Vagina (tissue), 2 donors: Measurements from ENCODE around the gene E2F7. TPM values are rescaled to one million over a fixed set of nuclear protein-coding genes. Genes with fewer than 3 reads are reported as not detected.

ENCODE experiments used
- DNase-seq, 2 donors: peaks; one replicate each; pipeline ENCODE4 v3.0.0-alpha.2; 2017; ENCODE audit errors: extremely low spot score in 2 of 2
- H3K27ac ChIP-seq: fragments of 200-600 bp; sonication (generic); one replicate; pipeline ENCODE4 v1.5.1; 2019
- H3K27me3 ChIP-seq: fragments of 200-600 bp; sonication (generic); one replicate; pipeline ENCODE4 v1.5.1; 2019
- H3K36me3 ChIP-seq, 2 donors: fragments of 200-600 bp; sonication (generic); one replicate each; pipeline ENCODE4 v1.5.1; 2017 to 2019
- H3K4me1 ChIP-seq: fragments of 200-600 bp; sonication (generic); one replicate; pipeline ENCODE4 v1.5.1; 2019
- H3K4me3 ChIP-seq, 2 donors: fragments of 200-600 bp; sonication (generic); 1 replicate in 1 of 2; 2 replicates in 1 of 2; pipeline ENCODE4 v1.5.1; 2016 to 2019
- H3K9me3 ChIP-seq: fragments of 200-600 bp; sonication (generic); one replicate; pipeline ENCODE4 v1.5.1; 2019
- CTCF ChIP-seq, 3 experiments: fragments of 450-650 bp in 2 of 3; fragments of 200-600 bp in 1 of 3; sonication (generic) in 1 of 3; IDR thresholded peaks; one replicate each; pipeline ENCODE4 v1.5.1; 2017 to 2019; ENCODE audit warnings: antibody characterized with exemption in 3 of 3, mild to moderate bottlenecking in 2 of 3, moderate library complexity in 2 of 3
- POLR2A ChIP-seq, 2 donors: fragments of 450-650 bp; IDR thresholded peaks; one replicate each; pipeline ENCODE4 v1.6.1; 2017; ENCODE audit warnings: antibody characterized with exemption in 2 of 2, mild to moderate bottlenecking in 2 of 2, moderate library complexity in 2 of 2
- POLR2AphosphoS5 ChIP-seq, 2 donors: sonication (generic); formaldehyde crosslinking; IDR thresholded peaks; one replicate each; pipeline ENCODE4 v1.9.0; 2017; ENCODE audit warnings: antibody characterized with exemption in 2 of 2, mild to moderate bottlenecking in 2 of 2, low read depth in 1 of 2; ENCODE audit not compliant: insufficient read depth in 1 of 2
- intact Hi-C: fragments of 100-400 bp; cut with DNase I; formaldehyde crosslinking; loops from one replicate; pipeline ENCODE4 v1.15.1; 2023
- total RNA-seq: library from RNA; depleted of rRNA; stranded (reverse); fragments of >200 nt; gene quantifications from one replicate; pipeline ENCODE4 v1.2.3, GENCODE V29; 2016

E2F7 gene
- total RNA-seq, 1 donor from 2014 or later: 2.2 TPM

GRCh38 chr12:77064896-77065360 lies 441 bp downstream of the E2F7 start:
- H3K9me3 ChIP-seq: no peaks in the 10 kb centered on the region
- intact Hi-C loops: no loop called here
- H3K27ac ChIP-seq: peak overlapping the region; percentile 43
- H3K4me1 ChIP-seq: peaks cover 9% of the 10 kb centered on the region
- no peak for TF ChIP-seq POLR2AphosphoS5 (IDR thresholded peaks at IDR 0.05; ENCODE audit: insufficient read depth in 1 of 2, low read depth in 1 of 2)
- no peak for TF ChIP-seq POLR2A (IDR thresholded peaks at IDR 0.05)
- no peak for TF ChIP-seq CTCF (IDR thresholded peaks at IDR 0.05)
- peak overlapping the region; percentile 67 to 76 for H3K4me3 ChIP-seq
- DNase-seq: no peak
- no peaks in the 10 kb centered on the region for H3K36me3 ChIP-seq
- no peaks in the 10 kb centered on the region for H3K27me3 ChIP-seq

GRCh38 chr12:77062846-77063461 lies 2.4 kb downstream of the E2F7 start:
- Histone ChIP-seq H3K4me3 (peak overlapping the region in 1 of 2 donors; percentile 15), H3K36me3 (no peaks in the 10 kb centered on the region), H3K4me1 (peaks cover 9% of the 10 kb centered on the region), H3K27me3 (no peaks in the 10 kb centered on the region), H3K27ac (no peak overlapping the region), H3K9me3 (no peaks in the 10 kb centered on the region)
- TF ChIP-seq POLR2AphosphoS5 (IDR thresholded peaks at IDR 0.05; ENCODE audit: insufficient read depth in 1 of 2, low read depth in 1 of 2): peak in 1 of 2 donors; percentile 11
- TF ChIP-seq POLR2A (IDR thresholded peaks at IDR 0.05): no peak
- intact Hi-C loops: no loop called here
- DNase-seq: no peak

- DNase-seq: no peak
- TF ChIP-seq CTCF (IDR thresholded peaks at IDR 0.05): no peak
- TF ChIP-seq POLR2AphosphoS5 (IDR thresholded peaks at IDR 0.05; ENCODE audit: insufficient read depth in 1 of 2, low read depth in 1 of 2): no peak
- no peak for TF ChIP-seq POLR2A (IDR thresholded peaks at IDR 0.05)
- Histone ChIP-seq H3K27me3 (no peaks in the 10 kb centered on the region), H3K4me3 (no peak overlapping the region), H3K9me3 (no peaks in the 10 kb centered on the region), H3K4me1 (peaks cover 9% of the 10 kb centered on the region), H3K27ac (no peak overlapping the region), H3K36me3 (no peaks in the 10 kb centered on the region)
- intact Hi-C loops: no loop called here
Measured at GRCh38 chr12:77062396-77062795, 3.0 kb downstream of the E2F7 start.

- no peaks in the 10 kb centered on the region for H3K27me3 ChIP-seq
- no peak overlapping the region for H3K27ac ChIP-seq
- intact Hi-C loops: no loop called here
- TF ChIP-seq POLR2AphosphoS5 (IDR thresholded peaks at IDR 0.05; ENCODE audit: insufficient read depth in 1 of 2, low read depth in 1 of 2) (no peak), CTCF (IDR thresholded peaks at IDR 0.05) (no peak), POLR2A (IDR thresholded peaks at IDR 0.05) (no peak)
- H3K4me3 ChIP-seq: no peak overlapping the region
- no peak for DNase-seq
- no peaks in the 10 kb centered on the region for H3K9me3 ChIP-seq
- no peaks in the 10 kb centered on the region for H3K36me3 ChIP-seq
- H3K4me1 ChIP-seq: peaks cover 9% of the 10 kb centered on the region
Measured at GRCh38 chr12:77060883-77061240, 4.5 kb downstream of the E2F7 start.

- H3K36me3 ChIP-seq: no peaks in the 10 kb centered on the region
- no peaks in the 10 kb centered on the region for H3K27me3 ChIP-seq
- H3K4me1 ChIP-seq: peaks cover 9% of the 10 kb centered on the region
- TF ChIP-seq CTCF (IDR thresholded peaks at IDR 0.05): no peak
- TF ChIP-seq POLR2AphosphoS5 (IDR thresholded peaks at IDR 0.05; ENCODE audit: insufficient read depth in 1 of 2, low read depth in 1 of 2): no peak
- TF ChIP-seq POLR2A (IDR thresholded peaks at IDR 0.05): no peak
- no peak overlapping the region for H3K27ac ChIP-seq
- no peaks in the 10 kb centered on the region for H3K9me3 ChIP-seq
- intact Hi-C loops: no loop called here
- DNase-seq: no peak
- no peak overlapping the region for H3K4me3 ChIP-seq
Measured at GRCh38 chr12:77060136-77060882, 5.1 kb downstream of the E2F7 start.
